Neural cell (in vitro differentiated cells): Measurements from ENCODE around the gene PARP9.

ENCODE experiments used
- EP300 ChIP-seq: fragments of 450-650 bp; conservative IDR thresholded peaks from 2 replicates; pipeline ENCODE4 v1.6.1; 2014; ENCODE audit warnings: antibody characterized with exemption, mild to moderate bottlenecking, moderate library complexity; ENCODE audit not compliant: poor library complexity, severe bottlenecking
- EZH2 ChIP-seq: fragments of 200-600, 300-800 bp; shearing (Covaris generic), sonication (generic); IDR thresholded peaks from 2 replicates; pipeline ENCODE4 v1.6.1; 2014; ENCODE audit warnings: antibody characterized with exemption, low read length, borderline replicate concordance, mild to moderate bottlenecking; ENCODE audit not compliant: insufficient read depth, poor library complexity, severe bottlenecking
- POLR2AphosphoS5 ChIP-seq: IDR thresholded peaks from 2 replicates; pipeline ENCODE4 v1.6.1; 2012
- SMC3 ChIP-seq: fragments of 450-650 bp; conservative IDR thresholded peaks from 2 replicates; pipeline ENCODE4 v1.6.1; 2014; ENCODE audit warnings: antibody characterized with exemption, mild to moderate bottlenecking, moderate library complexity; ENCODE audit not compliant: poor library complexity
- TAF1 ChIP-seq: IDR thresholded peaks from 2 replicates; pipeline ENCODE4 v1.6.1; 2012; ENCODE audit warnings: low read depth
- TF ChIP-seq, protein P1 (sequence below): fragments of 450-650 bp; IDR thresholded peaks from 2 replicates; pipeline ENCODE4 v1.5.1; 2014; ENCODE audit warnings: antibody characterized with exemption, mild to moderate bottlenecking, moderate library complexity; ENCODE audit not compliant: poor library complexity, severe bottlenecking

DNA sequence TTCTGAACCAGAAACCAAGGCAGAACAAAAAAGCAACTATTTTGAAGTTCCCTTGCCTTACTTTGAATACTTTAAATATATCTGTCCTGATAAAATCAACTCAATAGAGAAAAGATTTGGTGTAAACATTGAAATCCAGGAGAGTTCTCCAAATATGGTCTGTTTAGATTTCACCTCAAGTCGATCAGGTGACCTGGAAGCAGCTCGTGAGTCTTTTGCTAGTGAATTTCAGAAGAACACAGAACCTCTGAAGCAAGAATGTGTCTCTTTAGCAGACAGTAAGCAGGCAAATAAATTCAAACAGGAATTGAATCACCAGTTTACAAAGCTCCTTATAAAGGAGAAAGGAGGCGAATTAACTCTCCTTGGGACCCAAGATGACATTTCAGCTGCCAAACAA lies 4.7 kb upstream of the PARP9 start:
- TF ChIP-seq TAF1 = no peak
- no peak for TF ChIP-seq POLR2AphosphoS5
- TF ChIP-seq, protein P1, sequence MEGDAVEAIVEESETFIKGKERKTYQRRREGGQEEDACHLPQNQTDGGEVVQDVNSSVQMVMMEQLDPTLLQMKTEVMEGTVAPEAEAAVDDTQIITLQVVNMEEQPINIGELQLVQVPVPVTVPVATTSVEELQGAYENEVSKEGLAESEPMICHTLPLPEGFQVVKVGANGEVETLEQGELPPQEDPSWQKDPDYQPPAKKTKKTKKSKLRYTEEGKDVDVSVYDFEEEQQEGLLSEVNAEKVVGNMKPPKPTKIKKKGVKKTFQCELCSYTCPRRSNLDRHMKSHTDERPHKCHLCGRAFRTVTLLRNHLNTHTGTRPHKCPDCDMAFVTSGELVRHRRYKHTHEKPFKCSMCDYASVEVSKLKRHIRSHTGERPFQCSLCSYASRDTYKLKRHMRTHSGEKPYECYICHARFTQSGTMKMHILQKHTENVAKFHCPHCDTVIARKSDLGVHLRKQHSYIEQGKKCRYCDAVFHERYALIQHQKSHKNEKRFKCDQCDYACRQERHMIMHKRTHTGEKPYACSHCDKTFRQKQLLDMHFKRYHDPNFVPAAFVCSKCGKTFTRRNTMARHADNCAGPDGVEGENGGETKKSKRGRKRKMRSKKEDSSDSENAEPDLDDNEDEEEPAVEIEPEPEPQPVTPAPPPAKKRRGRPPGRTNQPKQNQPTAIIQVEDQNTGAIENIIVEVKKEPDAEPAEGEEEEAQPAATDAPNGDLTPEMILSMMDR = no peak
- TF ChIP-seq EZH2 = no peak
- TF ChIP-seq EP300 = no peak
- TF ChIP-seq SMC3 = no peak
